Esophagus squamous epithelium (tissue), 4 donors: ENCODE results near the gene ELOVL6.

Experiments used
- POLR2A ChIP-seq, 4 donors: fragments of 450-650 bp; IDR thresholded peaks; one replicate each; pipeline ENCODE4 v1.6.1; 2017; ENCODE audit warnings: antibody characterized with exemption in 4 of 4, mild to moderate bottlenecking in 4 of 4, moderate library complexity in 3 of 4
- TF ChIP-seq, protein P1 (sequence below), 6 experiments: fragments of 450-650 bp in 4 of 6; fragments of 200-600 bp in 2 of 6; sonication (generic) in 2 of 6; IDR thresholded peaks; one replicate each; pipeline ENCODE4 v1.5.1; 2016 to 2019; ENCODE audit warnings: antibody characterized with exemption in 6 of 6, mild to moderate bottlenecking in 4 of 6, moderate library complexity in 4 of 6

DNA sequence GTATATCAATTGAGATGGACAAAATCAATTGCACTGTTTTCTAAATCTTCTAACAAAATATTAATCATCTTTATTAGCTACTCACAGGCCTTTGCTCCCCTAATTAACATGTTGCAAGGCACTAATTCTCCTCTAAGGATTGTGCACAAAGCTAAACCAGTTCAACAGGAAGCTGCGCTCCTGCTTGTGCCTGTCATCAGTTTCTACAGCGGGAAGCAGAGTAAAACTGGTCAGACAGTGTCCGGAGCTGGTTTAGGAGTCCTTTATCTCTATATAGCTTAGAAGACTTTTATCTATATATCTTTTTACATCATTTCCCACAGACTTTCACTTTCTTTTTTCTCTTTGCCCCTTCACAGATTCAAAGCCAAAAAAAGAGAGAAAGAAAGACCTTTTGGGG lies 79.1 kb downstream of the ELOVL6 start:
- TF ChIP-seq POLR2A (IDR thresholded peaks at IDR 0.05): no peak
- TF ChIP-seq, protein P1, sequence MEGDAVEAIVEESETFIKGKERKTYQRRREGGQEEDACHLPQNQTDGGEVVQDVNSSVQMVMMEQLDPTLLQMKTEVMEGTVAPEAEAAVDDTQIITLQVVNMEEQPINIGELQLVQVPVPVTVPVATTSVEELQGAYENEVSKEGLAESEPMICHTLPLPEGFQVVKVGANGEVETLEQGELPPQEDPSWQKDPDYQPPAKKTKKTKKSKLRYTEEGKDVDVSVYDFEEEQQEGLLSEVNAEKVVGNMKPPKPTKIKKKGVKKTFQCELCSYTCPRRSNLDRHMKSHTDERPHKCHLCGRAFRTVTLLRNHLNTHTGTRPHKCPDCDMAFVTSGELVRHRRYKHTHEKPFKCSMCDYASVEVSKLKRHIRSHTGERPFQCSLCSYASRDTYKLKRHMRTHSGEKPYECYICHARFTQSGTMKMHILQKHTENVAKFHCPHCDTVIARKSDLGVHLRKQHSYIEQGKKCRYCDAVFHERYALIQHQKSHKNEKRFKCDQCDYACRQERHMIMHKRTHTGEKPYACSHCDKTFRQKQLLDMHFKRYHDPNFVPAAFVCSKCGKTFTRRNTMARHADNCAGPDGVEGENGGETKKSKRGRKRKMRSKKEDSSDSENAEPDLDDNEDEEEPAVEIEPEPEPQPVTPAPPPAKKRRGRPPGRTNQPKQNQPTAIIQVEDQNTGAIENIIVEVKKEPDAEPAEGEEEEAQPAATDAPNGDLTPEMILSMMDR (IDR thresholded peaks at IDR 0.05): no peak
